Measurements from ENCODE around the gene ARAP1. TPM values are rescaled to one million over a fixed set of nuclear protein-coding genes. Genes with fewer than 3 reads are reported as not detected.

ARAP1 gene
- polyA plus RNA-seq, 3 donors, result 48.7 to 487 (median 79.0) TPM

GRCh38 chr11:72769680-72770079 lies 17.5 kb upstream of the ARAP1 start:
- Mint-ChIP-seq H3K36me3 (peaks cover 2 to 3% of the 10 kb centered on the region in 2 donors), H3K4me1 (peaks cover 2% of the 10 kb centered on the region)
- H3K79me2 ChIP-seq (ENCODE audit: insufficient read depth, low read length), result no peaks in the 10 kb centered on the region

GRCh38 chr11:72768581-72768980 lies 16.4 kb upstream of the ARAP1 start:
- Mint-ChIP-seq H3K36me3 (peaks cover 2 to 3% of the 10 kb centered on the region in 2 donors), H3K4me1 (peaks cover 2% of the 10 kb centered on the region), H3K27ac (no peak overlapping the region), H3K9me3 (no peaks in the 10 kb centered on the region), H3K27me3 (ENCODE audit: low read depth in 3 of 3) (peaks cover 4 to 9% (median 7%) of the 10 kb centered on the region in 3 donors), H3K4me3 (no peak overlapping the region)
- no peaks in the 10 kb centered on the region for H3K36me3 ChIP-seq (replicated peaks in 1 of 2; ENCODE audit: control insufficient read depth in 1 of 2, insufficient read depth in 2 of 2, low read length in 2 of 2)
- no peak overlapping the region for H3K4me3 ChIP-seq (replicated peaks in 1 of 3; ENCODE audit: low read depth in 2 of 3, low read length in 3 of 3)
- H4K20me1 ChIP-seq (ENCODE audit: insufficient read depth, low read length), result no peaks in the 10 kb centered on the region
- no peaks in the 10 kb centered on the region for H3K4me1 ChIP-seq (ENCODE audit: control insufficient read depth in 1 of 2, insufficient read depth in 2 of 2, low read length in 2 of 2)
- DNase-seq, result no peak
- no peaks in the 10 kb centered on the region for H3K27me3 ChIP-seq (ENCODE audit: control insufficient read depth in 2 of 2, insufficient read depth in 2 of 2, low read length in 2 of 2)
- intact Hi-C loops (cut with micrococcal nuclease), result no loop called here
- WGBS (ENCODE audit: insufficient coverage), result 100% methylated on average over 2 of the region's 3 CpGs
- TF ChIP-seq, protein P1, sequence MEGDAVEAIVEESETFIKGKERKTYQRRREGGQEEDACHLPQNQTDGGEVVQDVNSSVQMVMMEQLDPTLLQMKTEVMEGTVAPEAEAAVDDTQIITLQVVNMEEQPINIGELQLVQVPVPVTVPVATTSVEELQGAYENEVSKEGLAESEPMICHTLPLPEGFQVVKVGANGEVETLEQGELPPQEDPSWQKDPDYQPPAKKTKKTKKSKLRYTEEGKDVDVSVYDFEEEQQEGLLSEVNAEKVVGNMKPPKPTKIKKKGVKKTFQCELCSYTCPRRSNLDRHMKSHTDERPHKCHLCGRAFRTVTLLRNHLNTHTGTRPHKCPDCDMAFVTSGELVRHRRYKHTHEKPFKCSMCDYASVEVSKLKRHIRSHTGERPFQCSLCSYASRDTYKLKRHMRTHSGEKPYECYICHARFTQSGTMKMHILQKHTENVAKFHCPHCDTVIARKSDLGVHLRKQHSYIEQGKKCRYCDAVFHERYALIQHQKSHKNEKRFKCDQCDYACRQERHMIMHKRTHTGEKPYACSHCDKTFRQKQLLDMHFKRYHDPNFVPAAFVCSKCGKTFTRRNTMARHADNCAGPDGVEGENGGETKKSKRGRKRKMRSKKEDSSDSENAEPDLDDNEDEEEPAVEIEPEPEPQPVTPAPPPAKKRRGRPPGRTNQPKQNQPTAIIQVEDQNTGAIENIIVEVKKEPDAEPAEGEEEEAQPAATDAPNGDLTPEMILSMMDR (IDR thresholded peaks at IDR 0.05), result no peak
- no peak overlapping the region for H3K9ac ChIP-seq (ENCODE audit: insufficient read depth, low read length, poor library complexity, severe bottlenecking)
- no peaks in the 10 kb centered on the region for H3K79me2 ChIP-seq (ENCODE audit: insufficient read depth, low read length)
- no peaks in the 10 kb centered on the region for H3K9me3 ChIP-seq (replicated peaks in 1 of 2; ENCODE audit: control insufficient read depth in 1 of 2, insufficient read depth in 1 of 2, low read length in 2 of 2)
- H3K27ac ChIP-seq (ENCODE audit: low read depth in 1 of 2, low read length in 2 of 2), result no peak overlapping the region
- H2AFZ ChIP-seq (ENCODE audit: insufficient read depth, low read depth, low read length, poor library complexity, severe bottlenecking), result no peak overlapping the region
- H3K4me2 ChIP-seq (replicated peaks; ENCODE audit: extremely low read depth, low read length, poor library complexity, severe bottlenecking), result no peak overlapping the region

More at GRCh38 chr11:72769680-72770079, 17.5 kb upstream of the ARAP1 start:
- Mint-ChIP-seq H3K27me3 (ENCODE audit: low read depth in 3 of 3) (peaks cover 4 to 9% (median 7%) of the 10 kb centered on the region in 3 donors), H3K4me3 (no peak overlapping the region), H3K9me3 (no peaks in the 10 kb centered on the region), H3K27ac (no peak overlapping the region)
- Histone ChIP-seq H3K9me3 (replicated peaks in 1 of 2; ENCODE audit: control insufficient read depth in 1 of 2, insufficient read depth in 1 of 2, low read length in 2 of 2) (no peaks in the 10 kb centered on the region), H2AFZ (ENCODE audit: insufficient read depth, low read depth, low read length, poor library complexity, severe bottlenecking) (no peak overlapping the region), H3K27me3 (ENCODE audit: control insufficient read depth in 2 of 2, insufficient read depth in 2 of 2, low read length in 2 of 2) (no peaks in the 10 kb centered on the region), H3K27ac (ENCODE audit: low read depth in 1 of 2, low read length in 2 of 2) (no peak overlapping the region), H3K9ac (ENCODE audit: insufficient read depth, low read length, poor library complexity, severe bottlenecking) (no peak overlapping the region), H3K4me2 (replicated peaks; ENCODE audit: extremely low read depth, low read length, poor library complexity, severe bottlenecking) (no peak overlapping the region), H3K4me1 (ENCODE audit: control insufficient read depth in 1 of 2, insufficient read depth in 2 of 2, low read length in 2 of 2) (no peaks in the 10 kb centered on the region), H4K20me1 (ENCODE audit: insufficient read depth, low read length) (no peaks in the 10 kb centered on the region), H3K4me3 (replicated peaks in 1 of 3; ENCODE audit: low read depth in 2 of 3, low read length in 3 of 3) (no peak overlapping the region), H3K36me3 (replicated peaks in 1 of 2; ENCODE audit: control insufficient read depth in 1 of 2, insufficient read depth in 2 of 2, low read length in 2 of 2) (no peaks in the 10 kb centered on the region)
- DNase-seq, result no peak
- TF ChIP-seq, protein P1 (IDR thresholded peaks at IDR 0.05), result no peak
- intact Hi-C loops (cut with micrococcal nuclease), result loop anchor here in 1 of 2 donors (2.0 kb wide), 1 partner anchor 15 kb away; no protein-coding TSS in a partner anchor
- WGBS (ENCODE audit: insufficient coverage), result no CpG with 5 or more reads among the region's 4 CpGs
